ENCODE results near the gene SSRP1.

The SSRP1 gene

DNA sequence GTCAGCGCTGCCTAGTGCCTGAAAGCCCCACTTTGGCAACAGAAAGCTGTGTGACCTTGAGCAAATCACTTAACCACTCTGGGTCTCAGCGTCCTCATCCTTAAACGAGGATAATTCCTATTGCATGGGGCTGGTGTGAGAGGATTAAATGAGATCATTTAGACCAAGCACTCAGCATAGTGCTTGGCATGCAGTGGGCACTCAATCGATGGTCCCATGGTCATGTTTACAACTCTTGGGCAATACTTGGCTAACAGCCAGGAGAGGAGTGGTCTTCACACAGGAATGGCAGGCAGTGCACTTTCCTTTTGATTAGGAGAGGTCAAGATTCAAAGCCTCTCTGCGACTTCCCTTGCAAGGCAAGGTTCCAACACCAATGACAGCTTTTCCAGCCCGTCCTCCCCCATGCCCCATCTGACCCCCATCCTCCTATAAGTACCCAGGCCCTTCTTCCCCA is 25.0 kb downstream of the SSRP1 start:
- no peaks in the 10 kb centered on the region for H3K36me3 ChIP-seq (replicated peaks; ENCODE audit: insufficient read depth, low read length)
- H3K27me3 ChIP-seq (replicated peaks; ENCODE audit: insufficient read depth, low read length): no peaks in the 10 kb centered on the region
- H2AFZ ChIP-seq (ENCODE audit: low read length): no peak overlapping the region
- H3K27ac ChIP-seq (ENCODE audit: low read length): no peak overlapping the region
- no peaks in the 10 kb centered on the region for H3K79me2 ChIP-seq (ENCODE audit: low read length)
- no peaks in the 10 kb centered on the region for H3K4me1 ChIP-seq (ENCODE audit: low read length)
- no peak overlapping the region for H3K4me3 ChIP-seq (ENCODE audit: low read length)
- TF ChIP-seq EZH2 (optimal IDR thresholded peaks at IDR 0.05; ENCODE audit: low read depth, low read length) (no peak), EZH2phosphoT487 (IDR thresholded peaks at IDR 0.05; ENCODE audit: low read length) (no peak)
- TF ChIP-seq, protein P1, sequence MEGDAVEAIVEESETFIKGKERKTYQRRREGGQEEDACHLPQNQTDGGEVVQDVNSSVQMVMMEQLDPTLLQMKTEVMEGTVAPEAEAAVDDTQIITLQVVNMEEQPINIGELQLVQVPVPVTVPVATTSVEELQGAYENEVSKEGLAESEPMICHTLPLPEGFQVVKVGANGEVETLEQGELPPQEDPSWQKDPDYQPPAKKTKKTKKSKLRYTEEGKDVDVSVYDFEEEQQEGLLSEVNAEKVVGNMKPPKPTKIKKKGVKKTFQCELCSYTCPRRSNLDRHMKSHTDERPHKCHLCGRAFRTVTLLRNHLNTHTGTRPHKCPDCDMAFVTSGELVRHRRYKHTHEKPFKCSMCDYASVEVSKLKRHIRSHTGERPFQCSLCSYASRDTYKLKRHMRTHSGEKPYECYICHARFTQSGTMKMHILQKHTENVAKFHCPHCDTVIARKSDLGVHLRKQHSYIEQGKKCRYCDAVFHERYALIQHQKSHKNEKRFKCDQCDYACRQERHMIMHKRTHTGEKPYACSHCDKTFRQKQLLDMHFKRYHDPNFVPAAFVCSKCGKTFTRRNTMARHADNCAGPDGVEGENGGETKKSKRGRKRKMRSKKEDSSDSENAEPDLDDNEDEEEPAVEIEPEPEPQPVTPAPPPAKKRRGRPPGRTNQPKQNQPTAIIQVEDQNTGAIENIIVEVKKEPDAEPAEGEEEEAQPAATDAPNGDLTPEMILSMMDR (IDR thresholded peaks at IDR 0.05; ENCODE audit: low read length): no peak
- no peak for DNase-seq
- H3K9me3 ChIP-seq (replicated peaks; ENCODE audit: insufficient read depth, low read length): no peaks in the 10 kb centered on the region
- H3K9me2 ChIP-seq (replicated peaks; ENCODE audit: insufficient read depth, low read length): no peaks in the 10 kb centered on the region
- no peak overlapping the region for H3K4me2 ChIP-seq (ENCODE audit: low read depth, low read length)
- H3F3A ChIP-seq (ENCODE audit: insufficient read depth, low read length): no peaks in the 10 kb centered on the region
- H4K20me1 ChIP-seq (ENCODE audit: insufficient read depth, low read length): no peaks in the 10 kb centered on the region
- H3K9ac ChIP-seq (ENCODE audit: low read length): no peak overlapping the region

DNA sequence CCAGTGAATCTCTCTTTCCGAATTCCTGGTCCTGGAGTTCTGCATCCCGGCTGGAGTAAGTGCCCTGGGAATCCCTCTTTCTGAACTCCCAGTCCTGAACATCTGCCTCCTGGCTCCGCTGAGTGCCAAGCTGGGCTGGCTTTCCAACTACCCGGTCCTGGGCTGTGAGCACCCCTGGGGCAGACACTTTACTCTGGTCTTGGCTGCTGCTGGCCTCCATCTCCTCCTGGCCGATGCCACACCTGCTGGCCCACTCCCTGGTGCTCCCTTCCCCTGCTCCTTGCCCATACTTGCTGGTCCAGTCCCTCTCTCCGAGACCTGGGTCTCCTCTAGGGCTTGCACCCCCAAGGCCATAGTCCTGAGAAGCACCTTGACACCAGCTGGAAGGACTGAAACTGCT is 25.6 kb downstream of the SSRP1 start:
- no peak overlapping the region for H3K4me2 ChIP-seq (ENCODE audit: low read depth, low read length)
- H3K27ac ChIP-seq (ENCODE audit: low read length): no peak overlapping the region
- H3K9ac ChIP-seq (ENCODE audit: low read length): no peak overlapping the region
- no peaks in the 10 kb centered on the region for H3K79me2 ChIP-seq (ENCODE audit: low read length)
- H4K20me1 ChIP-seq (ENCODE audit: insufficient read depth, low read length): no peaks in the 10 kb centered on the region
- no peak overlapping the region for H3K4me3 ChIP-seq (ENCODE audit: low read length)
- no peaks in the 10 kb centered on the region for H3K4me1 ChIP-seq (ENCODE audit: low read length)
- H3K27me3 ChIP-seq (replicated peaks; ENCODE audit: insufficient read depth, low read length): no peaks in the 10 kb centered on the region
- DNase-seq: no peak
- no peaks in the 10 kb centered on the region for H3F3A ChIP-seq (ENCODE audit: insufficient read depth, low read length)
- H2AFZ ChIP-seq (ENCODE audit: low read length): no peak overlapping the region
- H3K9me3 ChIP-seq (replicated peaks; ENCODE audit: insufficient read depth, low read length): no peaks in the 10 kb centered on the region
- no peaks in the 10 kb centered on the region for H3K9me2 ChIP-seq (replicated peaks; ENCODE audit: insufficient read depth, low read length)
- TF ChIP-seq EZH2 (optimal IDR thresholded peaks at IDR 0.05; ENCODE audit: low read depth, low read length): no peak
- TF ChIP-seq, protein P1 (IDR thresholded peaks at IDR 0.05; ENCODE audit: low read length): no peak
- no peak for TF ChIP-seq EZH2phosphoT487 (IDR thresholded peaks at IDR 0.05; ENCODE audit: low read length)
- no peaks in the 10 kb centered on the region for H3K36me3 ChIP-seq (replicated peaks; ENCODE audit: insufficient read depth, low read length)

DNA sequence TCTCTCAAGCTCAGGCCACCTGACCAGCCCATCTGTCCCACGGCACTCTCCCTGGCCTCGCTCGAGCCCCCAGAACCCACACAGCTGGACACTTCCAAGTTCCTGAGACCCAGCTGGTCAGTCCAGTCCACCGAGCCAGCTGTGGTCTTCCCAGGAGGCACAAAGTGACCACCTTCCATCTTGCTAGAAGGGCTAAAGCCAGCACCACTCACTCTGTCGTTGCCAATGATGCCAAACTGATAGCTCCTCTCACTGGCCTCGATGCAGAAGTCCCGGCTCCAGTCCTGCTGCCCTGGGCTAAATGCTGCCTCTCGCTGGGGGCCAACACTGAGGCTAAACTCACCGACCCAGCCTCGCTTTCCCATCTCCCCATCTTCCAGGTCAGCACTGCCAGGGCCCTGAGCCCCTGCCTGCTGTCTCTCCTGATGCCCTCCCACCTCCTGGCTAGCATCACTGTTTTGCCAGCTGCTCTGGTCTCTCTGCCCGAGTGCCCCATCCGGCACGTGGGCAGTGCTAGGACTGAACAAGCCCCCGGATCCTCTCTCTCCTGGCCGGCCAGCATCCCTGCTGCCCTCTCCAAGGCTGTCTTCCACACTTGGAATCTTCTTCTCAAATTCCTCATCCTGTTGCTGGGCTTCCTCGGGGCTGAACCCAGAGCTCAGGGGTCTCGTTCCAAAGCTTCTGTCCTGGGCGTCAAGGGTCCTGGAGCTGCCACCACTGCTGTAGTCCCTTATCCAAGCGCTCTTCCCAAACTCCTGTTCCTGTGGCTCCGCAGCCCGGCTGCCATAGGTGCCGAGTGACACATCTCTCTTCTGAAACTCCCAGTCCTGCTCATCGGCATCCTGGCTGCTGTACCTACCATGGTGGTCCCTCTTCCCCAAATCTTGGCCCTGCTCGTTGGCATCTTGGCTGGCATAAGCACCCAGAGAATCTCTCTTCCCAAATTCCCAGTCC is 26.3 kb downstream of the SSRP1 start:
- no peaks in the 10 kb centered on the region for H3K79me2 ChIP-seq (ENCODE audit: low read length)
- H3K4me2 ChIP-seq (ENCODE audit: low read depth, low read length): no peak overlapping the region
- no peaks in the 10 kb centered on the region for H3K9me2 ChIP-seq (replicated peaks; ENCODE audit: insufficient read depth, low read length)
- DNase-seq: no peak
- H2AFZ ChIP-seq (ENCODE audit: low read length): no peak overlapping the region
- H3K27me3 ChIP-seq (replicated peaks; ENCODE audit: insufficient read depth, low read length): no peaks in the 10 kb centered on the region
- H3F3A ChIP-seq (ENCODE audit: insufficient read depth, low read length): no peaks in the 10 kb centered on the region
- H3K36me3 ChIP-seq (replicated peaks; ENCODE audit: insufficient read depth, low read length): no peaks in the 10 kb centered on the region
- H3K9me3 ChIP-seq (replicated peaks; ENCODE audit: insufficient read depth, low read length): no peaks in the 10 kb centered on the region
- H4K20me1 ChIP-seq (ENCODE audit: insufficient read depth, low read length): no peaks in the 10 kb centered on the region
- no peak overlapping the region for H3K27ac ChIP-seq (ENCODE audit: low read length)
- TF ChIP-seq, protein P1 (IDR thresholded peaks at IDR 0.05; ENCODE audit: low read length): no peak
- TF ChIP-seq EZH2 (optimal IDR thresholded peaks at IDR 0.05; ENCODE audit: low read depth, low read length) (no peak), EZH2phosphoT487 (IDR thresholded peaks at IDR 0.05; ENCODE audit: low read length) (no peak)
- H3K9ac ChIP-seq (ENCODE audit: low read length): no peak overlapping the region
- no peak overlapping the region for H3K4me3 ChIP-seq (ENCODE audit: low read length)
- no peaks in the 10 kb centered on the region for H3K4me1 ChIP-seq (ENCODE audit: low read length)

All from MM.1S (cell line).